Pons (tissue), 1 donor: ENCODE data around the gene MAN1A2.

Experiments used
- DNase-seq: peaks from one replicate; pipeline ENCODE4 v3.0.0-alpha.2; 2016; ENCODE audit warnings: low spot score

MAN1A2 gene

DNA sequence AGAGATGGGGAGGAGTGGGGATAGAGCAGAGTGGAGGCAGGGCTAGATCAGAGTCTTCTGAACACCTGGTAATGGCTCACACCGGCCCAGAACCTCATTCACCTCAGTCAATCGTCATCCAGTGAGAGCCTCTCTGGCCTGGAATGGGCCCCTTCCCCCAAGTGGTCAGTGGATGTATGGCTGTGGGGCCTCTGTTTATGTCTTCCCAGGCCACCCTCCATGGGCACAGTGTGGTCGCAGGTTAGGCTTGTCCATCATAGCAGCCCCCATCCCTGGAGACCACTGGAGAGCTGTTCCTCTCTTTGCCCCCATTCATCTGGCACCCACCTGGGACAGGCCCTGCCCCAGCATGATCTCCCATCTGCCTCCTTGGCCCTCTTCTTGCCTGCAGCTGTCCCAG is 209.0 kb downstream of the MAN1A2 start:
- no peak for DNase-seq

DNA sequence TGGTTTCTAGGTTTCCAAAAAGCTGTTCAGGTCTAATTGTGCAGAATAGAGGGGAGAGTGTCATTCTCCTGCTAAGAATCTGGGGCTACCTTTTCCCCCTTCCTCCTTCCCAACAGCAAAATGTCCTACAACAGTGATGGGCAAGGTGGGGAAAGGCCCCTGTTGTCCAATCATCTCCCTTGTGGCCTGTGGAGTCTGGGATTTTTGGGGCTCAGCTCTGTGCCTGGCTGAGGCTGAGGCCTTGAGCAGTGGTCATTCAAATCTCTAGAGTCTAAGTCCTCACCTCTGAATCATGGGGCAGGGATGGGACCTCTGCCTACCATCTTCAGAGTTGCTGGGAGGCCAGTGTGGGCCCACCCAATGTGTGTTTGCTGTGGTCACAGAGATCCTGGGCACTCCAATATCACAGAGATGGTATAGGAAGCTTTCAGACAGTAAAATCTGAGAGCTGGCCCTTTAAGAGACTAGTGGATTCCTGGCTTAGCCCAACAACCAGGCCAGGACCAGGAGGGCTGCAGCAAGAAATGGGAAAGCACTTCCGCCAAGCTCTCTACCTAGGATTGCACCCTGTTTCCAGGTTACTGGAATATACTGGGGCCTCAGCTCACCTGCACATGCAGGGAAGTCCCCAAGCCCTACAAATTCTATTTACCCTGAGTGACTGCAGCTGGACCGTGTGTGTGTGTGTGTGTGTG is 210.1 kb downstream of the MAN1A2 start:
- no peak for DNase-seq

DNA sequence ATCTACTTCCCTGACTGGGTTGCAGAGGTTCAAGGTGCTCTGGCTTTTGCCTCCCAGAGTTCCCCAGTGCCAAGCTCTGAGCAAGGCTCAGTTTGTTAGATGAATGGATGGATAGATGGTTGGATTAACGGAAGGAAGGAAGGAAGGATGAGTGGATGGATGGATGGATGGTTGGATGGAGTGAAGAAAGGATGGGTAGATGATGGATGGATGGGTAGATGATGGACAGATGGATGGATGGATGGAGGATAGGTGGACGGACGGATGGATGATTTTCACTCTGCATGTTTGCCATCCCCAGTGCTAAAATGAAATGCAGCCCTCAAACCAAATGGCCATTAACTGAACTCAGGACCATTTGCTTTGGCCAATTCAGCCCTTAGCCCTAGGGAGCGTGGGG is 211.2 kb downstream of the MAN1A2 start:
- no peak for DNase-seq
